HCT116 (cell line): Measurements from ENCODE around the gene PRR5L.

ENCODE experiments used
- EGR1 ChIP-seq: IDR thresholded peaks from 2 replicates; pipeline ENCODE4 v1.6.1; 2012; ENCODE audit warnings: low read depth
- JUND ChIP-seq: IDR thresholded peaks from 2 replicates; pipeline ENCODE4 v1.6.1; 2012
- POLR2A ChIP-seq: IDR thresholded peaks from 2 replicates; pipeline ENCODE4 v1.7.0; 2011; ENCODE audit warnings: borderline replicate concordance; ENCODE audit not compliant: insufficient read depth, insufficient read length; ENCODE audit errors: extremely low read depth
- SIN3A ChIP-seq: IDR thresholded peaks from 2 replicates; pipeline ENCODE4 v1.6.1; 2012; ENCODE audit warnings: low read depth
- YY1 ChIP-seq: IDR thresholded peaks from 2 replicates; pipeline ENCODE4 v1.6.1; 2011; ENCODE audit warnings: low read length, low read depth, moderate library complexity, mild to moderate bottlenecking; ENCODE audit not compliant: insufficient replicate concordance; ENCODE audit errors: extremely low read depth
- ZNF274 ChIP-seq: fragments of 200-500 bp; sonication (Bioruptor generic); IDR thresholded peaks from 2 replicates; pipeline ENCODE4 v1.6.1; 2014; ENCODE audit warnings: mild to moderate bottlenecking, low read depth, low read length, inconsistent platforms
- TF ChIP-seq, protein P1 (sequence below), 3 experiments: fragments of 200-600 bp in 1 of 3; sonication (generic) in 1 of 3; IDR thresholded peaks in 2 of 3; conservative IDR thresholded peaks in 1 of 3; 2 replicates each; pipeline ENCODE4 v1.5.1; 2012 to 2017; ENCODE audit warnings: low read depth in 2 of 3, low read length in 2 of 3, antibody characterized with exemption in 1 of 3, borderline replicate concordance in 1 of 3, control low read depth in 1 of 3, mild to moderate bottlenecking in 1 of 3, mixed read lengths in 1 of 3, mixed run types in 1 of 3, moderate library complexity in 1 of 3; ENCODE audit not compliant: insufficient read depth in 1 of 3

DNA sequence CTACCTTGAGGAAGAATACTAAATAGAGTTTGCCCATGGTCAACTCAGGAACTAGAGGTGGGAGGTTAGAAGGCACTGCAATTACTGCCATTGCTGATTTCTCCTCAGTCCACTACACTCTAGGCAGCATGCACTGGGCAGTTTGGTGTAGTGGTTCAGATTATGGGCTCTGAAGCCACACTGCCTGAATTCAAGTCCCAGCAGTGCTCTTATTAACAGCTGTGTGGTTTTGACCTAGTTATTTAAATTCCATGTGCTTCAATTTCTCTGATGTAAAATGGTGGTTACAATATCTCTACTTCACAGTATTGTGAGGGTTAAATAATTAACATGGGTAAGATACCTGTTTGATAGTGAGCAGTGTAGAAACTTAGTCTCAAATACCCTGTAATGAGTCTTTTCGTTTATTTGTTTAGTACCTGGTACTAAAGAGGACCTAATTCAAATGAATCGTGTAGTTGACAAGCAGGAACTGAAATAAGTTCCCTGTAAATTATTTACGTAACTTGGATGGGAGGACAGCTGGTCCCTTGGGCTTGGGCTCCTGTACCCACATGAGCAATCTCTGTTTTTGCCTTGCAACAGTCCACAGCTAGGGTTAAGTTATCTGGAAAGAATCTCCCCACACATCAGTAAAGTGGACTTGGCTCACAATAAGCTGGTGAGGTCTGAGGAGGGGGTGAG lies 17.8 kb downstream of the PRR5L start:
- TF ChIP-seq ZNF274 (no peak), POLR2A (no peak), JUND (no peak), EGR1 (no peak), SIN3A (no peak), YY1 (no peak)
- TF ChIP-seq, protein P1, sequence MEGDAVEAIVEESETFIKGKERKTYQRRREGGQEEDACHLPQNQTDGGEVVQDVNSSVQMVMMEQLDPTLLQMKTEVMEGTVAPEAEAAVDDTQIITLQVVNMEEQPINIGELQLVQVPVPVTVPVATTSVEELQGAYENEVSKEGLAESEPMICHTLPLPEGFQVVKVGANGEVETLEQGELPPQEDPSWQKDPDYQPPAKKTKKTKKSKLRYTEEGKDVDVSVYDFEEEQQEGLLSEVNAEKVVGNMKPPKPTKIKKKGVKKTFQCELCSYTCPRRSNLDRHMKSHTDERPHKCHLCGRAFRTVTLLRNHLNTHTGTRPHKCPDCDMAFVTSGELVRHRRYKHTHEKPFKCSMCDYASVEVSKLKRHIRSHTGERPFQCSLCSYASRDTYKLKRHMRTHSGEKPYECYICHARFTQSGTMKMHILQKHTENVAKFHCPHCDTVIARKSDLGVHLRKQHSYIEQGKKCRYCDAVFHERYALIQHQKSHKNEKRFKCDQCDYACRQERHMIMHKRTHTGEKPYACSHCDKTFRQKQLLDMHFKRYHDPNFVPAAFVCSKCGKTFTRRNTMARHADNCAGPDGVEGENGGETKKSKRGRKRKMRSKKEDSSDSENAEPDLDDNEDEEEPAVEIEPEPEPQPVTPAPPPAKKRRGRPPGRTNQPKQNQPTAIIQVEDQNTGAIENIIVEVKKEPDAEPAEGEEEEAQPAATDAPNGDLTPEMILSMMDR (IDR thresholded peaks at IDR 0.05 in 2 of 3, conservative IDR thresholded peaks at IDR 0.05 in 1 of 3; ENCODE audit: borderline replicate concordance in 1 of 3, insufficient read depth in 1 of 3, low read depth in 2 of 3, low read length in 2 of 3), result no peak
